WERI-Rb-1 (cell line): Measurements from ENCODE around the gene PDGFRB.

Source experiments
- DNase-seq: peaks from one replicate; pipeline ENCODE4 v3.0.0-alpha.2; 2020
- H3K27ac ChIP-seq: fragments of 250-450 bp; sonication (Bioruptor Pico); 2 replicates; pipeline ENCODE4 v1.5.1; 2020; ENCODE audit warnings: mild to moderate bottlenecking, moderate library complexity
- H3K27me3 ChIP-seq: fragments of 250-450 bp; sonication (Bioruptor Pico); 2 replicates; pipeline ENCODE4 v1.5.1; 2021; ENCODE audit warnings: mild to moderate bottlenecking, low read depth, moderate library complexity; ENCODE audit not compliant: insufficient read depth, severe bottlenecking
- H3K36me3 ChIP-seq: fragments of 250-450 bp; sonication (Bioruptor Pico); 2 replicates; pipeline ENCODE4 v1.5.1; 2020; ENCODE audit warnings: mild to moderate bottlenecking, moderate library complexity
- H3K4me3 ChIP-seq: 2 replicates; pipeline ENCODE4 v1.5.1; 2011; ENCODE audit warnings: low read depth, mild to moderate bottlenecking, control low read depth, low read length
- H3K9me3 ChIP-seq: fragments of 250-450 bp; sonication (Bioruptor Pico); 2 replicates; pipeline ENCODE4 v1.5.1; 2021; ENCODE audit warnings: mild to moderate bottlenecking, moderate library complexity; ENCODE audit not compliant: severe bottlenecking
- TF ChIP-seq, protein P1 (sequence below): IDR thresholded peaks from 2 replicates; pipeline ENCODE4 v1.5.1; 2011; ENCODE audit warnings: low read depth, mild to moderate bottlenecking, control low read depth, inconsistent platforms, low read length

Gene PDGFRB

GRCh38 chr5:150166037-150166649 lies 10.5 kb upstream of the PDGFRB start:
- Histone ChIP-seq H3K27ac (no peak overlapping the region), H3K27me3 (no peaks in the 10 kb centered on the region), H3K9me3 (no peaks in the 10 kb centered on the region), H3K36me3 (no peaks in the 10 kb centered on the region), H3K4me3 (no peak overlapping the region)
- TF ChIP-seq, protein P1, sequence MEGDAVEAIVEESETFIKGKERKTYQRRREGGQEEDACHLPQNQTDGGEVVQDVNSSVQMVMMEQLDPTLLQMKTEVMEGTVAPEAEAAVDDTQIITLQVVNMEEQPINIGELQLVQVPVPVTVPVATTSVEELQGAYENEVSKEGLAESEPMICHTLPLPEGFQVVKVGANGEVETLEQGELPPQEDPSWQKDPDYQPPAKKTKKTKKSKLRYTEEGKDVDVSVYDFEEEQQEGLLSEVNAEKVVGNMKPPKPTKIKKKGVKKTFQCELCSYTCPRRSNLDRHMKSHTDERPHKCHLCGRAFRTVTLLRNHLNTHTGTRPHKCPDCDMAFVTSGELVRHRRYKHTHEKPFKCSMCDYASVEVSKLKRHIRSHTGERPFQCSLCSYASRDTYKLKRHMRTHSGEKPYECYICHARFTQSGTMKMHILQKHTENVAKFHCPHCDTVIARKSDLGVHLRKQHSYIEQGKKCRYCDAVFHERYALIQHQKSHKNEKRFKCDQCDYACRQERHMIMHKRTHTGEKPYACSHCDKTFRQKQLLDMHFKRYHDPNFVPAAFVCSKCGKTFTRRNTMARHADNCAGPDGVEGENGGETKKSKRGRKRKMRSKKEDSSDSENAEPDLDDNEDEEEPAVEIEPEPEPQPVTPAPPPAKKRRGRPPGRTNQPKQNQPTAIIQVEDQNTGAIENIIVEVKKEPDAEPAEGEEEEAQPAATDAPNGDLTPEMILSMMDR: no peak
- no peak for DNase-seq

GRCh38 chr5:150164211-150164980 lies 8.8 kb upstream of the PDGFRB start:
- Histone ChIP-seq H3K27me3 (no peaks in the 10 kb centered on the region), H3K36me3 (no peaks in the 10 kb centered on the region), H3K9me3 (no peaks in the 10 kb centered on the region), H3K27ac (no peak overlapping the region), H3K4me3 (no peak overlapping the region)
- TF ChIP-seq, protein P1: no peak
- no peak for DNase-seq

DNA sequence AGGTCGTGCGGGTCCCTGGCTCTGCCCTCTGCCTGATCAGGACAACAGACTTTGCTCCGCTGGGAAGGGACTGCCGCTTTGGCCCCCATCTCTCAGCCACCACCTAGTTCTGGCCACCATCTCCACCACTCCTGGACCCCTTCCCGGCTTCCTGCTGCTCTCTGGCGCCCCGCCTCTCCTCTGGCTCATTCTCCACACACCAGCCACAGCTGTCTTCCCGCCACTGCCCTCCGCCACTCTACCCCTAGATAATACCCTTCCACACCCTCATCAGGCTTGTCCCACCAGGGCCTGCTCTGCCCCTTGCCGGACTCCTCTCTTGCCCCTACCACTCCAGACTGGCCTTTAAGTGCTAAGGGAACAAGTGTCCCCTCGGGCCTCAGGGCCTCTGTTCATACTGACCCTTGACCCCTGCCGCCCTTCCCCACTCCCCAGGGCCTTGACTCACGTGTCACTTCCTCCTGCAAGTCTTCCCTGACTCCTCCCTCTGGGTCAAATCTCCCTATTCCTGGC lies 8.0 kb upstream of the PDGFRB start:
- Histone ChIP-seq H3K36me3 (no peaks in the 10 kb centered on the region), H3K9me3 (no peaks in the 10 kb centered on the region), H3K27ac (no peak overlapping the region), H3K27me3 (no peaks in the 10 kb centered on the region), H3K4me3 (no peak overlapping the region)
- DNase-seq: no peak
- TF ChIP-seq, protein P1: no peak

DNA sequence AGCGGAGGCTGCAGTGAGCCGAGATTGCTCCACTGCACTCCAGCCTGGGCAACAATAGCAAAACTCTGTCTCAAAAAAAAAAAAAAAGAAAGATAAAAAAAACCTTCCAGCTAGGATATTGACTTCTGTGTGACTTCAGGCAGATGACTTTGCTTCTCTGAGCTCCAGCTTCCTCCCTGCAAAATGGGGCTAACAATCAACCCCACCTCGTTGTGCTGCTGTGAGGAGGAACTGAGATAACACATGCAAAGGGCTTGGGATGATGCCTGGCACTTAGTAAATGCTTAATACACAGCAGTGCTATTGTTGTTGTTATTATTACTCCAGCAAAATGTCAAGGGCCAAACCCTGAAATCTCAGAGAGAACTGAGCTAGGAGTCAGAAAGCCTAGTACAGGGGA lies 7.4 kb upstream of the PDGFRB start:
- H3K4me3 ChIP-seq: no peak overlapping the region
- H3K36me3 ChIP-seq: no peaks in the 10 kb centered on the region
- TF ChIP-seq, protein P1: no peak
- DNase-seq: no peak
- H3K9me3 ChIP-seq: no peaks in the 10 kb centered on the region
- no peaks in the 10 kb centered on the region for H3K27me3 ChIP-seq
- H3K27ac ChIP-seq: no peak overlapping the region

DNA sequence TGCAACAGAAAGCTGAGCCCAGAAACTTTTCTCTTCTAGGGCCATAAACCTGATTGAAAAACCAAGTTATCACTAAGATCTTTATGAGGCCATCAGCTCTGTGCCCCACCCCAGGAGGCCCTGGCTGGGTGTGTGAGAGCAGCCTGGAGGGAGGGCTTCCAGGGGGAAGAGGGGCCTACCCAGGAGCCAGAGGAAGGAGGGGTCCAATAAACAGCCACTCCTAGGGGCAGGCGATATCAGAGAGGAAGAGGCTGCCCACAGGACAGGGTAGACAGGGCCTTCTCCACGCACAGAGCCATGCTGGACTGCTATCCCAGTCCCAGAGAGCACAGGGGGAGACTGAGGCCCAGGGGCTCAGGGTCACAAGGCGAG lies 6.5 kb upstream of the PDGFRB start:
- H3K36me3 ChIP-seq: no peaks in the 10 kb centered on the region
- no peak overlapping the region for H3K4me3 ChIP-seq
- H3K27ac ChIP-seq: no peak overlapping the region
- TF ChIP-seq, protein P1: no peak
- no peaks in the 10 kb centered on the region for H3K9me3 ChIP-seq
- H3K27me3 ChIP-seq: no peaks in the 10 kb centered on the region
- DNase-seq: no peak
